Sciatic nerve (tissue), 2 donors: ENCODE measurements around the gene NECAB2. TPM values are rescaled to one million over a fixed set of nuclear protein-coding genes. Genes with fewer than 3 reads are reported as not detected.

Source experiments
- ATAC-seq: fragments of 200-7000 bp; cut with Tn5 transposase; one replicate; pipeline ENCODE4 v1.9.1; 2020; ENCODE audit warnings: mild to moderate bottlenecking, moderate library complexity
- DNase-seq: peaks from one replicate; pipeline ENCODE4 v3.0.0-alpha.2; 2020; ENCODE audit warnings: low spot score
- intact Hi-C: fragments of 100-400 bp; cut with DNase I; formaldehyde crosslinking; loops from one replicate; pipeline ENCODE4 v1.14.2; 2022
- total RNA-seq: library from RNA; stranded (reverse); fragmentation: NEBNext Ultra II Directional; extraction: Animal tissue kit (Norgen Biotek cat#: 25700); gene quantifications from one replicate; pipeline ENCODE4 v1.2.1, GENCODE V29; 2021
- donor health status: DM: no; HTN: no; CAD: no.
- donor health status: DM: no; HTN: no; CAD: no.

The NECAB2 gene
- total RNA-seq, 1 donor from 2014 or later, result 0.80 TPM

DNA sequence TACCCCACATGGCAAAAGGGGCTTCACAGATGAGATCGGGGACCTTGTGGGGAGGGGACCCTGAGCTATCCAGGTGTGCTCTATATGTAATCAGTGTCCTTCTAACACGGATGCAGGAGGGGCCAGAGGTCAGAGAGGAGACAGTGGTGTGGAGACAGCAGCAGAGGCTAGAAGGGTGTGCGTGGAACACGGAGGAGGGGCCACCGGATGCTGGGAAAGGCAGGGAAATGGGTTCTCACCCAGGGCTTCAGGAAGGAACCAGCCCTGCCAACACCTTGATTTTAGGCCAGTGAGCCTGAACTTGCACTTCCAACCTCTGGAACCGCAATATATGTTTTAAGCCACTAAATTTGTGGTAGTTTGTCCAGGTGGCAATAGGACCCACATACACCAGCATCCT is 79.2 kb downstream of the NECAB2 start:
- no peak for DNase-seq
- intact Hi-C loops, result no loop called here
- no peak for ATAC-seq

DNA sequence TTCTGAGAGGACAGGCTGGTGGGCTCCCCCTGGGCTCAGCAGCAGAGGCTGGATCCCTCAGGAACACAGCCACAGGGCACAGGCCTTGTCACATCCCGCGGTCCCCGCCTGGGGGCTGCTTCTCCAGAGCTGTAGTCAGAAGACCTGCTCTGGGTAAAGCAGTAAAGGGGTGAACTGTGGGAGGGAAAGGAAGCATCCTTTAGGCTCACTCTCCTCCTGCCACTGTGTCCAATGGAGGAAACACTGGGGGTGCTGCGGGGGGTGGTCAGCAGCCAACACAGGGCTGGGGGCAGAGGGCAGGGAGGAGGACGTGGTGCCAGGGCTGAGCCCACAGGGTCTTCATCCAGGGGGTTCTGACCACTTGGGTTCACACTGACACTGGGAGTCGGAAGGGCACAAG is 79.6 kb downstream of the NECAB2 start:
- DNase-seq, result no peak
- intact Hi-C loops, result no loop called here
- ATAC-seq, result no peak

DNA sequence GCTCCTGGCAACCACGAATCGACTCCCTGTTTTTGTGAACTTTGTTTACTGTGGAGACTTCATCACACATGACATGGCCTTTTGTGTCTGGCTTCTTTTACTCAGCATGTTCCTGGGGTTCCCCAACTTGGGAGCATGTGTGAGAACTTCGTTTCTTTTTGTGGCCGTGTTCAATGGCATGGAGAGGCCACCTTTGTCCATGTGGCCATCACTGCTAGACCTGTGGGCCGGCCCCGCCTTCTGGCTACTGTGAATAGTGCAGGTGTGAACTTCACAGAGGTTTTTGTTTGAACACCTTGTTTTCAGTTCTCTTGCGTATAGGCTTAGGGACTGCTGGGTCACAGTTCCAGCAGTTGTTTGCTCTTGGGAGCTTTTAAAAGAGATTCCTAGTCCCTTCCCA is 80.2 kb downstream of the NECAB2 start:
- intact Hi-C loops, result no loop called here
- ATAC-seq (no peak), DNase-seq (no peak)

DNA sequence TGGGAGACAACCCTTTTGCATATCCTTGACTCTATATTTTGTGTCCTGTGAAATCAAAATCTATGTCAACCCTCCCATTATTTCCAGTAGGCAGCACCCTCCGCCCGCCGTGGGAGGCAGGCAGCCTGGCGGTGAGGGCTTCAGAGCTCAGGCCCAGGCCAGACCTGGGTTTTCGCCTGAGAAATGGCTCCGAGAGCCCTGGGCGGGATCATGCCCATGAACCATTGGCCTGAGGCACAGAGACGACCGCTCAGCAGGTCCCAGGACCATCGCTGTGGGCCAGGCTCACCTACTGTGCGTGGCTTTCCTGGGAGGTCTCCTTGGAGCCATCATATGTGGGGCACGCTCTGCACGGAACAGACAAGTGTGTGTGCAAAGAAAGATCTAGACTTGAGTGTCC is 80.8 kb downstream of the NECAB2 start:
- no peak for DNase-seq
- ATAC-seq, result no peak

DNA sequence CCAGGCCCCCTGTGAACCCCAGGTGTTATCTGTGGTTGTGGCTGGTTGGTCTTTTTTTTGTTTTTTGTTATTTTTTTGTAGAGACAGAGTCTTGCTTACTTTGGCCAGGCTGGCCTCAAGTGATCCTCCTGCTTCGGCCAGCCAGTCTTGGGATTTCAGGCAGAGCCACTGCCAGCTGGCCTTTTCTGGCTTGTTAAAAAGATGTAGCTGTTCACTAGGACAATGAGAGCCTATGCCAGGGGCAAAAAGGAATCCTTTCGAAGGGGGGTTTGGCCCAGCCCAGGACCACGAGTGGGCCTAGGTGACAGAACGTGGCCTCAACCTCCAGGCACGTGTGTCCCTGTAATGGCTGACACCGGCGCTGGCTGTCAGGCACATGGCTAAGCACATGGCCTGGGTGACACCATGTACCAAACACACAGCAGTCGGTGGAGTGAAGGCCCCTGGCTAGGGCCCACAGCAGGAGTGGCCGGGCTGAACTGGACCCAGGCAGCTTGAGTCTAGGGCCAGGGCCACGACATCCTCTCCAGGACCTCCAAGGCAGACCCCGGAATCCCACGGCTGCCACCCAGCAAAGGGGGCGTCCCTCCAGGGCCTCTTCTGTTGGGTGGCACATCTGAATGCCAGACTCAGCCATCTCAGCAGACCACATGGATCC is 81.5 kb downstream of the NECAB2 start:
- no peak for DNase-seq
- peak; percentile 68 for ATAC-seq
- intact Hi-C loops, result loop anchor here (5.0 kb wide), 1 partner anchor 82 kb away; the partner anchor contains the start of gene NECAB2

More for the DNA sequence above, 80.8 kb downstream of the NECAB2 start:
- intact Hi-C loops, result no loop called here

DNA sequence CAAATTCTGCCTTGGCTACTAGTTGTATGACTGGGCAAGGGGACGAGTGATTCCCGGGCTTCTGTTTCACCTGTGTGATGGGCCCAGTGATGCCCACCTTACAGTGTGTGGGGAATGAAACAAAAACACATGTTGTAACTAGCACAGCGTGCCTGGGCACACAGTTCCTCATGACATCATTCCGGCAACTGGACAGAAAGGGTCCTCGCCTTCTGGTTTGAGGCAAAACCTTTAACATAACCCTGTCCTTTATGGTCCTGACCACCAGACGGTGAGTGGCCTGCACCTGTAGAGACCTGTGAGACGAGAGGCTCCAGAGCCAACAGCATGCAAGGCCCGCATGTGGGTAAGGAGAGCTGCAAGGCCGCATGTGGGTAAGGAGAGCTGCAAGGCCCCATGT is 82.3 kb downstream of the NECAB2 start:
- DNase-seq, result no peak
- intact Hi-C loops, result loop anchor here (5.0 kb wide), 1 partner anchor 83 kb away; the partner anchor contains the start of gene NECAB2
- no peak for ATAC-seq

DNA sequence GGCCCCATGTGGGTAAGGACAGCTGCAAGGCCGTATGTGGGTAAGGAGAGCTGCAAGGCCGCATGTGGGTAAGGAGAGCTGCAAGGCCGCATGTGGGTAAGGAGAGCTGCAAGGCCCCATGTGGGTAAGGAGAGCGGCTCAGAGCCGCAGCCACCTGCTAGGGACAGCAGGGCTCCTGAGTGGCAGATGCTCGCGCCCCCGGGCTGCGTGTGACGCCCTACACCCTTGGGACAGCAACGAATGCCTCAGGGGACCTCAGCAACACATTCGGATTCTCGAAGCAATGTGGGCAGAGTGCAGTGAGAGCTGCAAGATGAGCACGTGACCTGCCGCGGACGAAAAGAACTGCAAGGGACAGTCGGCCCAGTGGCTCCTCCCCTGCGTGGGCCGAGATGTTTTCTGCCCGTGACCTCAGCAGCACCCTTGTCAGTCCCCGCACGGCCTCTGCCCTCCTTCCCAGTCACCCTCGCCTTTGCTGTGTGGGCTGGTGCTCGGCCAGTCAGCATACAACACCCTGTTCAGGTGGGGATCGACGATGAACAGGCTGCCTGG is 84.1 kb downstream of the NECAB2 start:
- intact Hi-C loops, result loop anchor here (5.0 kb wide), 1 partner anchor 85 kb away; the partner anchor contains the start of gene NECAB2
- ATAC-seq, result no peak
- peak; percentile 45 for DNase-seq

Other genes starting within 250 kb of the NECAB2 start
- gene HSBP1, start 160.3 kb upstream of the NECAB2 start, total RNA-seq, result 75.6 TPM
- 8.2 TPM for gene MLYCD, start 69.1 kb upstream of the NECAB2 start, total RNA-seq
- 11.5 TPM for gene OSGIN1, start 15.0 kb upstream of the NECAB2 start, total RNA-seq
- gene SLC38A8, start 74.6 kb downstream of the NECAB2 start, total RNA-seq, result not detected
- gene MBTPS1, start 148.7 kb downstream of the NECAB2 start, total RNA-seq, result 91.1 TPM
- gene HSDL1, start 176.9 kb downstream of the NECAB2 start, total RNA-seq, result 31.3 TPM
- 1.4 TPM for gene DNAAF1, start 177.1 kb downstream of the NECAB2 start, total RNA-seq
- 43.2 TPM for gene TAF1C, start 218.8 kb downstream of the NECAB2 start, total RNA-seq
- not detected for gene ADAD2, start 222.9 kb downstream of the NECAB2 start, total RNA-seq